Measurements from ENCODE around the gene NDUFV1. TPM values are rescaled to one million over a fixed set of nuclear protein-coding genes. Genes with fewer than 3 reads are reported as not detected.

NDUFV1 gene
- total and polyA plus RNA-seq, 9 of the 15 experiments (the other 6 are each of a cell fraction or from before 2014, with no cell fraction given), result 10.8 to 423 (median 209) TPM

DNA sequence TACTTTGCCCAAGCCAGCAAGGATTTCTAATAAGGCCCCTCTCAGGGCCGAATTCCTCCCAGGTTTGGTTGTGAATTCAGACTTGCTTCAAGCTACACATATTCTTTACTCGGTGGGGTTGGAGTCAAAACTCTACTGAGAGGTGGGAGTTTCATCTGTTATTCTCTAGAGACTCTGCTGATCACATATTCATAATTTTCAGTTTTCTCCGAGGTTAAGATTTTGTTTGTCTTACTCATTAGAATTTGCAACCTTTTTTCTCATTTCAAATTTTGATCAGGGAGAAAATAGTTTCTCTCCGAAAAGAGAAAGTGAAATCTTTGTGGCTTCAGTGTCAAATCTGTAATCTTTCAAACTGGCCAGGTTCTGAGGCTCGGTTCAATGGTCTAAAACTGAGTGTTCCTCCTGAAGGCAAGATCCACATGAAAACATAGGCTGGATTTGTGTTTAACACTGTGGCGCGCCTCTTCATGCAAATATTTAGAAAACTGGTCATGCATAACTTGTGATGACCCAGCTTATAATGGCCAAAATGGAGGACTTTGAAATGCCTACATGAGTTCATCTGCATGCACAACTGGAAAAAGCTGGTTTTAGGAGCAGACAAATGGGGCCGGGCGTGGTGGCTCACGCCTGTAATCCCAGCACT is 44.6 kb upstream of the NDUFV1 start:
- FAIRE-seq (no peak), DNase-seq (ENCODE audit: extremely low read depth in 1 of 4, low spot score in 3 of 4) (no peak), ATAC-seq (no peak)
- in situ Hi-C loops (cut with MboI), result no loop called here
- H3K9me1 ChIP-seq (ENCODE audit: control insufficient read depth, insufficient read depth, low read length), result no peaks in the 10 kb centered on the region
- H3K79me2 ChIP-seq (ENCODE audit: control insufficient read depth, insufficient read depth, low read length), result no peaks in the 10 kb centered on the region
- intact Hi-C loops (cut with micrococcal nuclease), result no loop called here
- H3K27me3 ChIP-seq (ENCODE audit: control insufficient read depth in 2 of 2, insufficient read depth in 2 of 2, low read length in 2 of 2), result no peaks in the 10 kb centered on the region; a peak in 1 of 5 replicates
- TF ChIP-seq, protein P1, sequence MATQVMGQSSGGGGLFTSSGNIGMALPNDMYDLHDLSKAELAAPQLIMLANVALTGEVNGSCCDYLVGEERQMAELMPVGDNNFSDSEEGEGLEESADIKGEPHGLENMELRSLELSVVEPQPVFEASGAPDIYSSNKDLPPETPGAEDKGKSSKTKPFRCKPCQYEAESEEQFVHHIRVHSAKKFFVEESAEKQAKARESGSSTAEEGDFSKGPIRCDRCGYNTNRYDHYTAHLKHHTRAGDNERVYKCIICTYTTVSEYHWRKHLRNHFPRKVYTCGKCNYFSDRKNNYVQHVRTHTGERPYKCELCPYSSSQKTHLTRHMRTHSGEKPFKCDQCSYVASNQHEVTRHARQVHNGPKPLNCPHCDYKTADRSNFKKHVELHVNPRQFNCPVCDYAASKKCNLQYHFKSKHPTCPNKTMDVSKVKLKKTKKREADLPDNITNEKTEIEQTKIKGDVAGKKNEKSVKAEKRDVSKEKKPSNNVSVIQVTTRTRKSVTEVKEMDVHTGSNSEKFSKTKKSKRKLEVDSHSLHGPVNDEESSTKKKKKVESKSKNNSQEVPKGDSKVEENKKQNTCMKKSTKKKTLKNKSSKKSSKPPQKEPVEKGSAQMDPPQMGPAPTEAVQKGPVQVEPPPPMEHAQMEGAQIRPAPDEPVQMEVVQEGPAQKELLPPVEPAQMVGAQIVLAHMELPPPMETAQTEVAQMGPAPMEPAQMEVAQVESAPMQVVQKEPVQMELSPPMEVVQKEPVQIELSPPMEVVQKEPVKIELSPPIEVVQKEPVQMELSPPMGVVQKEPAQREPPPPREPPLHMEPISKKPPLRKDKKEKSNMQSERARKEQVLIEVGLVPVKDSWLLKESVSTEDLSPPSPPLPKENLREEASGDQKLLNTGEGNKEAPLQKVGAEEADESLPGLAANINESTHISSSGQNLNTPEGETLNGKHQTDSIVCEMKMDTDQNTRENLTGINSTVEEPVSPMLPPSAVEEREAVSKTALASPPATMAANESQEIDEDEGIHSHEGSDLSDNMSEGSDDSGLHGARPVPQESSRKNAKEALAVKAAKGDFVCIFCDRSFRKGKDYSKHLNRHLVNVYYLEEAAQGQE (IDR thresholded peaks at IDR 0.05; ENCODE audit: borderline replicate concordance), result peak; percentile 57
- TF ChIP-seq, protein P1 (CRISPR knock-in tag; IDR thresholded peaks at IDR 0.05; ENCODE audit: low read depth), result no peak
- TF ChIP-seq NR2C1 (IDR thresholded peaks at IDR 0.05), result no peak
- no peak for TF ChIP-seq NR2C1 (tag; IDR thresholded peaks at IDR 0.05)
- TF ChIP-seq, protein P2, sequence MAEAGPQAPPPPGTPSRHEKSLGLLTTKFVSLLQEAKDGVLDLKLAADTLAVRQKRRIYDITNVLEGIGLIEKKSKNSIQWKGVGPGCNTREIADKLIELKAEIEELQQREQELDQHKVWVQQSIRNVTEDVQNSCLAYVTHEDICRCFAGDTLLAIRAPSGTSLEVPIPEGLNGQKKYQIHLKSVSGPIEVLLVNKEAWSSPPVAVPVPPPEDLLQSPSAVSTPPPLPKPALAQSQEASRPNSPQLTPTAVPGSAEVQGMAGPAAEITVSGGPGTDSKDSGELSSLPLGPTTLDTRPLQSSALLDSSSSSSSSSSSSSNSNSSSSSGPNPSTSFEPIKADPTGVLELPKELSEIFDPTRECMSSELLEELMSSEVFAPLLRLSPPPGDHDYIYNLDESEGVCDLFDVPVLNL (CRISPR knock-in tag; IDR thresholded peaks at IDR 0.05; ENCODE audit: low read depth), result no peak
- H2AFZ ChIP-seq (ENCODE audit: low read depth, low read length), result peak overlapping the region; percentile 18; the same call in 1 of the 2 replicates
- H3K4me2 ChIP-seq (ENCODE audit: insufficient read depth, low read length), result no peak overlapping the region
- no peak overlapping the region for H3K27ac ChIP-seq (ENCODE audit: extremely low read depth, low read depth, low read length)
- no peak overlapping the region for H3K9ac ChIP-seq (ENCODE audit: insufficient read depth in 1 of 2, low read depth in 2 of 2, low read length in 2 of 2)
- no peaks in the 10 kb centered on the region for H4K20me1 ChIP-seq (replicated peaks; ENCODE audit: control insufficient read depth, insufficient read depth, low read length)
- POLR2A ChIA-PET, result interaction anchor here (1.6 kb wide), 1 partner anchor 11 kb away, joined by 4 read pairs; no protein-coding TSS in a partner anchor
- 50% methylated on average over 10 of the region's 10 CpGs for whole genome bisulfite sequencing (ENCODE audit: insufficient coverage, low coverage, missing lambda C conversion rate)
- H3K4me3 ChIP-seq, result no peak overlapping the region
- peaks cover 9 to 15% of the 10 kb centered on the region in 2 experiments; a peak in 3 of 5 replicates for H3K4me1 ChIP-seq (replicated peaks in 1 of 2; ENCODE audit: control insufficient read depth in 2 of 2, insufficient read depth in 2 of 2, low read length in 2 of 2)
- CTCF ChIA-PET (ENCODE audit: low intra/inter-chr PET ratio), result no interaction called here
- no peaks in the 10 kb centered on the region for H3K9me3 ChIP-seq (replicated peaks; ENCODE audit: control insufficient read depth, insufficient read depth, low read depth, low read length)
- H3K36me3 ChIP-seq (ENCODE audit: control insufficient read depth, insufficient read depth, low read length), result no peaks in the 10 kb centered on the region
- BruUV-seq (replicated peaks), result no TSS peak
